ENCODE data around the gene USP49. TPM values are rescaled to one million over a fixed set of nuclear protein-coding genes. Genes with fewer than 3 reads are reported as not detected.

Gene USP49
- total and polyA plus RNA-seq, 8 donors, result 0.98 to 2.4 (median 1.5) TPM

DNA sequence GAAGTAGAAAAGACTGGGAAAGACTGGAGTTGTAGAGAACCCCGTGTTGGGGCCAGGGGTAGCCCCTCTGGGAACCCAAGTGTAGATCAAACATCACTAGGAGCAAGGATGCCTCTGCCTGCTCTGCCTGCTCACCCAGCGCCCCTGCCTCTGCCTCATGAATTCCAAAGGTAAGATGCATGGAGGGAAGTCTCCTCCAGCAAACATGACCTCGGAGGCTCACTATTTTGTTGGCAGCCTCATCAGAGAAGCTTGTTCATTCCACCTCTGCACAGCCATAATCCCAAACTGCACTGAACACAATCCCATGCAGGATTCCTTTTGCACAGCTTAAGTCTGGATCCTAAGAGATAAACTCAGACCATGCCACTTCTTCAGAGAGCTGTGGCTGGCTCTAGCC lies 120.3 kb downstream of the USP49 start:
- no peak for DNase-seq
- H3K27me3 ChIP-seq, result no peaks in the 10 kb centered on the region
- no peak for ATAC-seq
- FAIRE-seq, result no peak
- H3K9me3 ChIP-seq, result no peaks in the 10 kb centered on the region
- intact Hi-C loops (cut with DNase I), result loop anchor here in 1 of 3 donors (10.0 kb wide), 1 partner anchor 170 kb away; no protein-coding TSS in a partner anchor
- H3K27ac ChIP-seq, result no peak overlapping the region
- H3K4me3 ChIP-seq, result no peak overlapping the region
- TF ChIP-seq, protein P1, sequence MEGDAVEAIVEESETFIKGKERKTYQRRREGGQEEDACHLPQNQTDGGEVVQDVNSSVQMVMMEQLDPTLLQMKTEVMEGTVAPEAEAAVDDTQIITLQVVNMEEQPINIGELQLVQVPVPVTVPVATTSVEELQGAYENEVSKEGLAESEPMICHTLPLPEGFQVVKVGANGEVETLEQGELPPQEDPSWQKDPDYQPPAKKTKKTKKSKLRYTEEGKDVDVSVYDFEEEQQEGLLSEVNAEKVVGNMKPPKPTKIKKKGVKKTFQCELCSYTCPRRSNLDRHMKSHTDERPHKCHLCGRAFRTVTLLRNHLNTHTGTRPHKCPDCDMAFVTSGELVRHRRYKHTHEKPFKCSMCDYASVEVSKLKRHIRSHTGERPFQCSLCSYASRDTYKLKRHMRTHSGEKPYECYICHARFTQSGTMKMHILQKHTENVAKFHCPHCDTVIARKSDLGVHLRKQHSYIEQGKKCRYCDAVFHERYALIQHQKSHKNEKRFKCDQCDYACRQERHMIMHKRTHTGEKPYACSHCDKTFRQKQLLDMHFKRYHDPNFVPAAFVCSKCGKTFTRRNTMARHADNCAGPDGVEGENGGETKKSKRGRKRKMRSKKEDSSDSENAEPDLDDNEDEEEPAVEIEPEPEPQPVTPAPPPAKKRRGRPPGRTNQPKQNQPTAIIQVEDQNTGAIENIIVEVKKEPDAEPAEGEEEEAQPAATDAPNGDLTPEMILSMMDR (IDR thresholded peaks at IDR 0.05), result no peak
- peaks cover 0 to 10% (median 0%) of the 10 kb centered on the region in 3 donors for H3K36me3 ChIP-seq
- H3K4me1 ChIP-seq, result peaks cover 0 to 7% (median 0%) of the 10 kb centered on the region in 3 donors
- 84% methylated on average over 3 of the region's 3 CpGs for WGBS, 2 donors

DNA sequence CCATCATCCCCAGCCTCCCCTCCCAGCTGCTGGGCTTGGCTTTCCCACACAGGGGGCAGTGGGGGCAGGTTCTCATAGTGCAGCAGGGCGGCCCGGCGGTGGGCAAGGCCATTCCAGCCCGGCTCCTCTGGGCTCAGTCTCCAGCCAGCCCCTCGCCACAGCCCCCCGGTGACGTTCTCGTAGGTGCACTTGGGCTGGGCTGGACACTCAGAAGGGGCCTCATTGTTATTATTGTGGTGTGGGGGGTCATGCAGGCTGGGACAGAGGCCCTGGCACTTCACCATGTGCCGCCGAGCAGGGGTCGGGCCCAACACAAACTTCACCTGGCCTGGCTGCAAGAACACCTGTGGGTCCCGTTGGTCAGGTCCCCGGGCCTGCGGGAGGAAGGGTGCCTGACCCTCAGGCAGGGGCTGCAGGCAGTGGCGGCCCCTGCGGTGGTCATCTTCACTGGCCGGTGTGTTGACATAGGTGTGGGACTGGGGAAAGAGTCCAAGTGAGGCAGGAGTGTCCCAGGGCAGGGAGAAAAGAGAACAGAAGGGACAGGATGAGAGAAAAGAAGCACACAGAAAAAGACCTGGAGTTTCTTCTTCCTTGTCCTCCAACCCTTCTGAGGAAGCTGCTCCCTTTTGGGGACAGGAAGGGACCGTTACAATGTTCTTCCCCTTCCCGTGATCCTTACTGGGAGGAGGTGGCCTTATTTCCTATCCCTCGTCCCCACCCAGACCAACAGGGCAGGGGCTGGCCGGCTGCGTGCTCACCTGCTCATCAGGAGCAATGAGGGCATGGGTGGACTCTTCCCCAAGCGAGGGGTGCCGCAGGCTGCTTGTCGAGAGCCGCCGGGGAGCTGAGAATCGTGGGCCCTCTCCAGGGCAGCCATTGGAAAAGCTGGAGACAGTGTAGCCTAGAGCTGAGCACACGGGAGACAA lies 123.9 kb downstream of the USP49 start:
- TF ChIP-seq, protein P1 (IDR thresholded peaks at IDR 0.05), result no peak
- WGBS, 2 donors, result 90 to 91% methylated on average over 29 of the region's 29 CpGs
- peak in 1 of 6 donors; percentile 45 for DNase-seq
- H3K4me1 ChIP-seq, result no peaks in the 10 kb centered on the region
- intact Hi-C loops (cut with DNase I), result loop anchor here in 1 of 3 donors (10.0 kb wide), 1 partner anchor 167 kb away; no protein-coding TSS in a partner anchor
- peaks cover 0 to 10% (median 0%) of the 10 kb centered on the region in 3 donors for H3K36me3 ChIP-seq
- H3K4me3 ChIP-seq, result no peak overlapping the region
- H3K9me3 ChIP-seq, result no peaks in the 10 kb centered on the region
- H3K27ac ChIP-seq, result no peak overlapping the region
- H3K27me3 ChIP-seq, result no peaks in the 10 kb centered on the region
- no peak for FAIRE-seq
- ATAC-seq, result no peak

DNA sequence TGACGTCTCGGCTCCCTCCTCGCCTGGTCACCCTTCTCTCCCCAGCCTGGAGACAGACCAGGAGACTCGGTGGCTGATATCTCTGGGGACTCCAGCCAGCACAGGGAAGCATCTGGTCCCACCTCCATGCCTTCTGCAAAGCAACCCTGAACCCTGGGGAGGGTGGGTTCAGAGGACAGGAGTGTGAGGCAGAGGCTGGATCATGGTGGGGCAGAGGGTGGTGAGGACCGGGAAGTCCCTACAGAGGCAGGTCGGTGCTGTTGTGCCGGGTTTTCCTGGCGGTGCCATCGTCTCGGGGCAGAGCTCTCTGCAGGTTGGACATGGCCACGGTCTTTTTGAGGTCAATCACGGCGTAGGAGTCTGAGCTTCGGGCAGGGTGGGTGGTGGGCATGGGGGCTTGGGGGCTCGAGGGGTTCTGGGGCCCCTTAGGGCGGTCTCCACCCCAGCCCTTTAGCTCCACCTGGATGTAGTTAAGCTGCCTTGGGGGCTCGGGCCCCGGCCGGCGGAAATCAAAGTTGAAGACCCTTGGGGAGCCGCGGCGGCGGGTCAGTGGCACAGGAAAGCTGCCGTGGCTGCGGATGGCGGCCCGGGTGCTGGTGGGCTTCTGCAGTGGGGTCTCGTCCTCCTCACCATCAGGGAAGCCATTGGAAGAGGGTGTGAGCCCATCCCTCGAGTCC lies 124.7 kb downstream of the USP49 start:
- intact Hi-C loops (cut with DNase I), result loop anchor here in 1 of 3 donors (10.0 kb wide), 1 partner anchor 166 kb away; no protein-coding TSS in a partner anchor
- WGBS, 2 donors, result 91 to 92% methylated on average over 30 of the region's 30 CpGs
- TF ChIP-seq, protein P1 (IDR thresholded peaks at IDR 0.05), result no peak

DNA sequence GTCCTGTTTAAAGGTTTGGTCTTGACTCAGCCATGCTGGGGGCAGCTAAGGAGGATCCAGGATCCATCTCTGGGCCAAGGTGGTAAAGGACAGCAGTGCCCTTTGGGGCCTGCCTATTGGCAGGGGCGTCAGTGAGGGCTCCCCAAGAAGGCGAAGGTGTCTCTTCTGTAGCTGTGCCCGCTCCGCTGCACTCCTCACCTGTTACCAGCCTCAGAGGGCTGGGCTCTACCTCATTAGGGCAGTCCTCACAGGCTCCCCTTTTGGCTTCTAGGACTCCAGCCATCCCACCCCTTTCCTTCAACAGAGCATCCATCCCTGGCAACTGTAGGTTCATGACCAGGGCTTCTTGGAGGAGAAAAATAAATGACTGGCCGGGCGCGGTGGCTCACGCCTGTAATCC lies 125.8 kb downstream of the USP49 start:
- Histone ChIP-seq H3K4me3 (no peak overlapping the region), H3K27me3 (no peaks in the 10 kb centered on the region), H3K27ac (no peak overlapping the region), H3K9me3 (no peaks in the 10 kb centered on the region), H3K36me3 (peaks cover 0 to 10% (median 0%) of the 10 kb centered on the region in 3 donors), H3K4me1 (no peaks in the 10 kb centered on the region)
- peak in 1 of 6 donors; percentile 20 for DNase-seq
- TF ChIP-seq, protein P1 (IDR thresholded peaks at IDR 0.05), result no peak
- ATAC-seq, result no peak
- FAIRE-seq, result no peak
- WGBS, 2 donors, result 94 to 99% methylated on average over 8 of the region's 8 CpGs
- intact Hi-C loops (cut with DNase I), result no loop called here

More for the DNA sequence above, 124.7 kb downstream of the USP49 start:
- no peaks in the 10 kb centered on the region for H3K27me3 ChIP-seq
- H3K4me3 ChIP-seq, result no peak overlapping the region
- H3K4me1 ChIP-seq, result no peaks in the 10 kb centered on the region
- ATAC-seq, result no peak
- no peak overlapping the region for H3K27ac ChIP-seq
- DNase-seq, result peak in 1 of 6 donors; percentile 56
- peaks cover 0 to 10% (median 0%) of the 10 kb centered on the region in 3 donors for H3K36me3 ChIP-seq
- FAIRE-seq, result no peak
- no peaks in the 10 kb centered on the region for H3K9me3 ChIP-seq

Measured in pancreas (tissue), 10 donors.